Smooth muscle cell (in vitro differentiated cells): ENCODE data around the gene PNLIPRP3. TPM values are rescaled to one million over a fixed set of nuclear protein-coding genes. Genes with fewer than 3 reads are reported as not detected.

Source experiments
- DNase-seq: peaks from one replicate; lab custom pipeline; 2025; ENCODE audit not compliant: unreplicated experiment; lab: John Stamatoyannopoulos, UW
- H2AFZ ChIP-seq: fragments of 200-600 bp; sonication (generic); 2 replicates; pipeline ENCODE4 v1.6.0; 2016; ENCODE audit warnings: antibody characterized with exemption, low read depth, mild to moderate bottlenecking
- H3F3A ChIP-seq: fragments of 200-600 bp; sonication (generic); 2 replicates; pipeline ENCODE4 v1.6.0; 2017; ENCODE audit warnings: antibody characterized with exemption, low read depth
- H3K27ac ChIP-seq: fragments of 200-600 bp; sonication (generic); 2 replicates; pipeline ENCODE4 v1.5.1; 2016; ENCODE audit warnings: low read depth, mild to moderate bottlenecking
- H3K27me3 ChIP-seq: fragments of 200-600 bp; sonication (generic); 2 replicates; pipeline ENCODE4 v1.6.1; 2016; ENCODE audit warnings: low read depth, mild to moderate bottlenecking
- H3K36me3 ChIP-seq: fragments of 200-600 bp; sonication (generic); 2 replicates; pipeline ENCODE4 v1.5.1; 2016; ENCODE audit warnings: low read depth
- H3K4me1 ChIP-seq: fragments of 200-600 bp; sonication (generic); 2 replicates; pipeline ENCODE4 v1.5.1; 2016; ENCODE audit warnings: low read depth
- H3K4me2 ChIP-seq: fragments of 200-600 bp; sonication (generic); 2 replicates; pipeline ENCODE4 v1.6.0; 2016; ENCODE audit warnings: mild to moderate bottlenecking
- H3K4me3 ChIP-seq: fragments of 200-600 bp; sonication (generic); 2 replicates; pipeline ENCODE4 v1.5.1; 2016; ENCODE audit warnings: mild to moderate bottlenecking
- H3K79me2 ChIP-seq: fragments of 200-600 bp; sonication (generic); 2 replicates; pipeline ENCODE4 v1.6.0; 2016; ENCODE audit warnings: low read depth, mild to moderate bottlenecking
- H3K9ac ChIP-seq: fragments of 200-600 bp; sonication (generic); 2 replicates; pipeline ENCODE4 v1.6.0; 2016; ENCODE audit warnings: low read depth
- H3K9me3 ChIP-seq: fragments of 200-600 bp; sonication (generic); replicated peaks from 2 replicates; pipeline ENCODE4 v1.5.1; 2016; ENCODE audit warnings: low read depth
- H4K20me1 ChIP-seq: fragments of 200-600 bp; sonication (generic); 2 replicates; pipeline ENCODE4 v1.6.0; 2016; ENCODE audit warnings: low read depth
- CTCF ChIP-seq: fragments of 200-600 bp; sonication (generic); IDR thresholded peaks from 2 replicates; pipeline ENCODE4 v1.5.1; 2017; ENCODE audit warnings: borderline replicate concordance, mild to moderate bottlenecking, antibody characterized with exemption; ENCODE audit not compliant: insufficient read depth, poor library complexity, severe bottlenecking
- whole genome bisulfite sequencing: methylation state at CpG from one replicate; pipeline ENCODE4 v1.1.7; 2016; ENCODE audit warnings: low lambda C conversion rate; 5-methylcytosine and 5-hydroxymethylcytosine counted together
- polyA plus RNA-seq: library from polyadenylated mRNA; unstranded; fragments of >200 nt; fragmentation: Nextera tagmentation; extraction: Ambion mirVana; gene quantifications from 2 replicates; pipeline ENCODE4 v1.2.1, GENCODE V29; 2016
- total RNA-seq: library from RNA; depleted of rRNA; stranded (reverse); fragments of >200 nt; gene quantifications from 2 replicates; pipeline ENCODE4 v1.2.3, GENCODE V29; 2014

PNLIPRP3 gene
- total and polyA plus RNA-seq, 2 experiments from 2014 or later = 0.31 TPM; not detected in 1

GRCh38 chr10:116521424-116522290 lies 94.0 kb downstream of the PNLIPRP3 start:
- H3K36me3 ChIP-seq = no peaks in the 10 kb centered on the region
- H4K20me1 ChIP-seq = no peaks in the 10 kb centered on the region
- no peak overlapping the region for H3K4me3 ChIP-seq
- H3K4me2 ChIP-seq = no peak overlapping the region
- 36% methylated on average over 10 of the region's 10 CpGs for WGBS
- TF ChIP-seq CTCF = peak; percentile 92
- H2AFZ ChIP-seq = no peak overlapping the region
- no peaks in the 10 kb centered on the region for H3K9me3 ChIP-seq
- H3K27ac ChIP-seq = no peak overlapping the region
- no peaks in the 10 kb centered on the region for H3K79me2 ChIP-seq
- no peaks in the 10 kb centered on the region for H3K27me3 ChIP-seq
- no peak overlapping the region for H3K9ac ChIP-seq
- no peak for DNase-seq
- no peaks in the 10 kb centered on the region for H3K4me1 ChIP-seq
- no peaks in the 10 kb centered on the region for H3F3A ChIP-seq

GRCh38 chr10:116522803-116523381 lies 95.2 kb downstream of the PNLIPRP3 start:
- WGBS = 82% methylated on average over 8 of the region's 8 CpGs
- Histone ChIP-seq H3K79me2 (no peaks in the 10 kb centered on the region), H3K27ac (no peak overlapping the region), H3K9ac (no peak overlapping the region), H3K4me1 (no peaks in the 10 kb centered on the region), H3K4me2 (no peak overlapping the region), H3K27me3 (no peaks in the 10 kb centered on the region), H3K36me3 (no peaks in the 10 kb centered on the region), H3F3A (no peaks in the 10 kb centered on the region), H3K4me3 (no peak overlapping the region), H4K20me1 (no peaks in the 10 kb centered on the region), H2AFZ (no peak overlapping the region), H3K9me3 (no peaks in the 10 kb centered on the region)
- no peak for TF ChIP-seq CTCF
- no peak for DNase-seq

- TF ChIP-seq CTCF = no peak
- no peaks in the 10 kb centered on the region for H3K79me2 ChIP-seq
- no peak overlapping the region for H3K27ac ChIP-seq
- no peaks in the 10 kb centered on the region for H3K9me3 ChIP-seq
- no peaks in the 10 kb centered on the region for H3K27me3 ChIP-seq
- DNase-seq = no peak
- no peak overlapping the region for H2AFZ ChIP-seq
- H3K4me1 ChIP-seq = no peaks in the 10 kb centered on the region
- no peak overlapping the region for H3K4me3 ChIP-seq
- H3K36me3 ChIP-seq = no peaks in the 10 kb centered on the region
- no peaks in the 10 kb centered on the region for H3F3A ChIP-seq
- H3K4me2 ChIP-seq = no peak overlapping the region
- no peaks in the 10 kb centered on the region for H4K20me1 ChIP-seq
- no peak overlapping the region for H3K9ac ChIP-seq
- WGBS = 90% methylated on average over 3 of the region's 3 CpGs
These were observed 97.1 kb downstream of the PNLIPRP3 start for GRCh38 chr10:116524736-116525135.

- Histone ChIP-seq H3K9me3 (no peaks in the 10 kb centered on the region), H3F3A (no peaks in the 10 kb centered on the region), H2AFZ (no peak overlapping the region), H3K4me1 (no peaks in the 10 kb centered on the region), H3K27me3 (no peaks in the 10 kb centered on the region), H4K20me1 (no peaks in the 10 kb centered on the region), H3K9ac (no peak overlapping the region), H3K79me2 (no peaks in the 10 kb centered on the region), H3K4me3 (no peak overlapping the region), H3K4me2 (no peak overlapping the region), H3K27ac (no peak overlapping the region), H3K36me3 (no peaks in the 10 kb centered on the region)
- no peak for TF ChIP-seq CTCF
- 69% methylated on average over 3 of the region's 3 CpGs for WGBS
- no peak for DNase-seq
These were observed 98.6 kb downstream of the PNLIPRP3 start for GRCh38 chr10:116526219-116526618.
